CD4-positive, alpha-beta T cell treated with Interleukin-4 for 1 hour (primary cell): ENCODE measurements around the gene CEMIP.

ENCODE experiments used
- DNase-seq, 2 donors: peaks; one replicate each; pipeline ENCODE4 v3.0.0-alpha.2; 2020 to 2022

Gene CEMIP

GRCh38 chr15:80854104-80854503 lies 74.9 kb downstream of the CEMIP start:
- no peak for DNase-seq

- no peak for DNase-seq
These were observed 76.0 kb downstream of the CEMIP start for GRCh38 chr15:80855206-80855605.

GRCh38 chr15:80856400-80856799 lies 77.2 kb downstream of the CEMIP start:
- no peak for DNase-seq

GRCh38 chr15:80856809-80857377 lies 77.7 kb downstream of the CEMIP start:
- no peak for DNase-seq

- DNase-seq, result no peak
These were observed 82.6 kb downstream of the CEMIP start for GRCh38 chr15:80861731-80862170.

GRCh38 chr15:80864666-80865065 lies 85.5 kb downstream of the CEMIP start:
- no peak for DNase-seq

GRCh38 chr15:80866936-80867335 lies 87.8 kb downstream of the CEMIP start:
- no peak for DNase-seq

- DNase-seq, result no peak
These were observed 91.2 kb downstream of the CEMIP start for GRCh38 chr15:80870366-80870765.

GRCh38 chr15:80870893-80871292 lies 91.7 kb downstream of the CEMIP start:
- no peak for DNase-seq

- no peak for DNase-seq
These were observed 92.7 kb downstream of the CEMIP start for GRCh38 chr15:80871858-80872257.

- DNase-seq, result no peak
These were observed 94.3 kb downstream of the CEMIP start for GRCh38 chr15:80873366-80873952.

GRCh38 chr15:80875568-80876347 lies 96.6 kb downstream of the CEMIP start:
- no peak for DNase-seq

- DNase-seq, result no peak
These were observed 97.1 kb downstream of the CEMIP start for GRCh38 chr15:80876348-80876674.

GRCh38 chr15:80878242-80878866 lies 99.2 kb downstream of the CEMIP start:
- DNase-seq, result no peak

- DNase-seq, result no peak
These were observed 99.7 kb downstream of the CEMIP start for GRCh38 chr15:80878867-80879250.

GRCh38 chr15:80880086-80880485 lies 100.9 kb downstream of the CEMIP start:
- no peak for DNase-seq

GRCh38 chr15:80883641-80884040 lies 104.5 kb downstream of the CEMIP start:
- DNase-seq, result no peak

GRCh38 chr15:80885016-80885579 lies 105.9 kb downstream of the CEMIP start:
- DNase-seq, result no peak

GRCh38 chr15:80887148-80887547 lies 108.0 kb downstream of the CEMIP start:
- DNase-seq, result no peak

- no peak for DNase-seq
These were observed 109.7 kb downstream of the CEMIP start for GRCh38 chr15:80888846-80889245.

- no peak for DNase-seq
These were observed 111.3 kb downstream of the CEMIP start for GRCh38 chr15:80890341-80891005.

GRCh38 chr15:80891006-80891405 lies 111.8 kb downstream of the CEMIP start:
- no peak for DNase-seq

GRCh38 chr15:80892414-80892813 lies 113.2 kb downstream of the CEMIP start:
- no peak for DNase-seq
